ENCODE measurements around the gene CCDC60.
"Not testable (repeated sequence)": the region's sequence is repeated elsewhere in the genome, so short reads cannot be mapped to it uniquely, and the experiment has no call there.

CCDC60 gene

GRCh38 chr12:119341020-119341419, 6.5 kb downstream of the CCDC60 start:
- DNase-seq = no peak

- DNase-seq = no peak
These were observed 7.5 kb downstream of the CCDC60 start for GRCh38 chr12:119341988-119342387.

- DNase-seq = no peak
These were observed 8.6 kb downstream of the CCDC60 start for GRCh38 chr12:119343130-119343529.

GRCh38 chr12:119354172-119354571, 19.6 kb downstream of the CCDC60 start:
- DNase-seq = no peak

GRCh38 chr12:119360366-119360765, 25.8 kb downstream of the CCDC60 start:
- DNase-seq = not testable (repeated sequence)

- DNase-seq = no peak
These were observed 28.5 kb downstream of the CCDC60 start for GRCh38 chr12:119363037-119363436.

- no peak for DNase-seq
These were observed 29.0 kb downstream of the CCDC60 start for GRCh38 chr12:119363490-119363889.

GRCh38 chr12:119365451-119365850, 30.9 kb downstream of the CCDC60 start:
- DNase-seq = no peak

- no peak for DNase-seq
These were observed 31.5 kb downstream of the CCDC60 start for GRCh38 chr12:119366007-119366406.

GRCh38 chr12:119369161-119369560, 34.6 kb downstream of the CCDC60 start:
- DNase-seq = no peak

GRCh38 chr12:119369907-119370546, 35.5 kb downstream of the CCDC60 start:
- no peak for DNase-seq

GRCh38 chr12:119372540-119372939, 38.0 kb downstream of the CCDC60 start:
- DNase-seq = no peak

GRCh38 chr12:119373001-119373400, 38.5 kb downstream of the CCDC60 start:
- no peak for DNase-seq

GRCh38 chr12:119373666-119374065, 39.1 kb downstream of the CCDC60 start:
- no peak for DNase-seq

GRCh38 chr12:119374635-119375034, 40.1 kb downstream of the CCDC60 start:
- no peak for DNase-seq

GRCh38 chr12:119375075-119375882, 40.8 kb downstream of the CCDC60 start:
- no peak for DNase-seq

GRCh38 chr12:119375883-119376190, 41.3 kb downstream of the CCDC60 start:
- no peak for DNase-seq

GRCh38 chr12:119378903-119379302, 44.4 kb downstream of the CCDC60 start:
- no peak for DNase-seq

GRCh38 chr12:119381471-119382235, 47.1 kb downstream of the CCDC60 start:
- DNase-seq = no peak

- DNase-seq = no peak
These were observed 48.7 kb downstream of the CCDC60 start for GRCh38 chr12:119383206-119383605.

- no peak for DNase-seq
These were observed 49.8 kb downstream of the CCDC60 start for GRCh38 chr12:119384340-119384739.

GRCh38 chr12:119385659-119386058, 51.1 kb downstream of the CCDC60 start:
- DNase-seq = no peak

GRCh38 chr12:119389687-119390086, 55.2 kb downstream of the CCDC60 start:
- DNase-seq = no peak

GRCh38 chr12:119391673-119392072, 57.1 kb downstream of the CCDC60 start:
- DNase-seq = no peak
